HEK293 (cell line): ENCODE measurements around the gene MARK3.

Experiments
- CTCF ChIA-PET: fragments of 350-600 bp; formaldehyde crosslinking; extraction: SDS; loops from one replicate; lab custom pipeline; 2021; ENCODE audit warnings: antibody characterized with exemption; lab: Yijun Ruan, JAX
- POLR2A ChIA-PET: fragments of 300-600 bp; formaldehyde crosslinking; extraction: SDS; loops from one replicate; lab custom pipeline; 2020; ENCODE audit warnings: antibody characterized with exemption, inconsistent platforms; lab: Yijun Ruan, JAX
- H3K27ac ChIP-seq: fragments of 200-500 bp; sonication (Bioruptor generic); 2 replicates; pipeline ENCODE4 v1.5.1; 2014; ENCODE audit warnings: low read depth, low read length, control low read depth, inconsistent platforms; ENCODE audit errors: extremely low read depth
- H3K36me3 ChIP-seq, 2 experiments: fragments of 200-500 bp in 1 of 2; sonication (Bioruptor generic) in 1 of 2; 1 replicate in 1 of 2; 2 replicates in 1 of 2; pipeline ENCODE4 v1.5.1; 2014 to 2017; ENCODE audit warnings: inconsistent platforms in 2 of 2, low read length in 2 of 2; ENCODE audit not compliant: control insufficient read depth in 2 of 2, insufficient read depth in 1 of 2
- H3K4me1 ChIP-seq: fragments of 200-500 bp; sonication (Bioruptor generic); 2 replicates; pipeline ENCODE4 v1.5.1; 2014; ENCODE audit warnings: mild to moderate bottlenecking, low read length, inconsistent platforms; ENCODE audit not compliant: control insufficient read depth, insufficient read depth
- H3K4me3 ChIP-seq: 2 replicates; pipeline ENCODE4 v1.5.1; 2011; ENCODE audit warnings: low read depth, mild to moderate bottlenecking, control low read depth, low read length, moderate library complexity
- H3K9me3 ChIP-seq: fragments of 200-500 bp; sonication (Bioruptor generic); 2 replicates; pipeline ENCODE4 v1.5.1; 2014; ENCODE audit warnings: low read depth, low read length, inconsistent platforms; ENCODE audit not compliant: control insufficient read depth, insufficient read depth
- GLIS1 ChIP-seq: fragments of 450-650 bp; formaldehyde crosslinking; IDR thresholded peaks from 2 replicates; pipeline ENCODE4 v1.5.1; 2016; ENCODE audit warnings: missing biosample characterization, missing genetic modification characterization
- MEIS1 ChIP-seq: sonication (generic); formaldehyde crosslinking; IDR thresholded peaks from 2 replicates; pipeline ENCODE4 v1.8.1; 2022; ENCODE audit warnings: missing genetic modification reagents, mild to moderate bottlenecking, borderline replicate concordance
- ZBTB20 ChIP-seq: fragments of 450-650 bp; formaldehyde crosslinking; IDR thresholded peaks from 2 replicates; pipeline ENCODE4 v1.5.1; 2016; ENCODE audit warnings: missing biosample characterization, missing genetic modification characterization
- ZBTB44 ChIP-seq: fragments of 450-650 bp; IDR thresholded peaks from 2 replicates; pipeline ENCODE4 v1.5.1; 2018; ENCODE audit warnings: missing biosample characterization, mild to moderate bottlenecking, missing genetic modification characterization
- ZNF121 ChIP-seq: fragments of 450-650 bp; formaldehyde crosslinking; IDR thresholded peaks from 2 replicates; pipeline ENCODE4 v1.5.1; 2016; ENCODE audit warnings: missing biosample characterization, missing genetic modification characterization
- ZNF19 ChIP-seq: fragments of 450-650 bp; formaldehyde crosslinking; IDR thresholded peaks from 2 replicates; pipeline ENCODE4; 2016; ENCODE audit warnings: missing biosample characterization, missing genetic modification characterization, low read depth
- ZNF223 ChIP-seq: fragments of 450-650 bp; formaldehyde crosslinking; IDR thresholded peaks from 2 replicates; pipeline ENCODE4 v1.5.1; 2016; ENCODE audit warnings: missing biosample characterization, missing genetic modification characterization
- ZNF266 ChIP-seq: fragments of 450-650 bp; formaldehyde crosslinking; IDR thresholded peaks from 2 replicates; pipeline ENCODE4 v1.5.1; 2016; ENCODE audit warnings: missing biosample characterization, missing genetic modification characterization, low read depth
- ZNF777 ChIP-seq: fragments of 450-650 bp; formaldehyde crosslinking; IDR thresholded peaks from 2 replicates; pipeline ENCODE4 v1.5.1; 2017; ENCODE audit warnings: missing biosample characterization, missing genetic modification characterization, borderline replicate concordance
- ZNF791 ChIP-seq: fragments of 450-650 bp; formaldehyde crosslinking; IDR thresholded peaks from 2 replicates; pipeline ENCODE4 v1.5.1; 2016; ENCODE audit warnings: missing biosample characterization, missing genetic modification characterization
- ZXDB ChIP-seq: fragments of 450-650 bp; formaldehyde crosslinking; IDR thresholded peaks from 2 replicates; pipeline ENCODE4 v1.5.1; 2016; ENCODE audit warnings: missing biosample characterization, missing genetic modification characterization
- TF ChIP-seq, protein P1 (sequence below): fragments of 450-650 bp; formaldehyde crosslinking; conservative IDR thresholded peaks from 2 replicates; pipeline ENCODE4 v1.5.1; 2016; ENCODE audit warnings: low read depth, missing biosample characterization, missing genetic modification characterization
- TF ChIP-seq, protein P2 (sequence below): fragments of 450-650 bp; formaldehyde crosslinking; IDR thresholded peaks from 2 replicates; pipeline ENCODE4 v1.5.1; 2016; ENCODE audit warnings: missing biosample characterization, missing genetic modification characterization
- TF ChIP-seq, protein P3 (sequence below): fragments of 450-650 bp; formaldehyde crosslinking; IDR thresholded peaks from 2 replicates; pipeline ENCODE4 v1.5.1; 2016; ENCODE audit warnings: missing biosample characterization, missing genetic modification characterization, low read depth
- TF ChIP-seq, protein P4 (sequence below): fragments of 450-650 bp; formaldehyde crosslinking; IDR thresholded peaks from 2 replicates; pipeline ENCODE4 v1.5.1; 2016; ENCODE audit warnings: missing biosample characterization, missing genetic modification characterization

Gene MARK3

DNA sequence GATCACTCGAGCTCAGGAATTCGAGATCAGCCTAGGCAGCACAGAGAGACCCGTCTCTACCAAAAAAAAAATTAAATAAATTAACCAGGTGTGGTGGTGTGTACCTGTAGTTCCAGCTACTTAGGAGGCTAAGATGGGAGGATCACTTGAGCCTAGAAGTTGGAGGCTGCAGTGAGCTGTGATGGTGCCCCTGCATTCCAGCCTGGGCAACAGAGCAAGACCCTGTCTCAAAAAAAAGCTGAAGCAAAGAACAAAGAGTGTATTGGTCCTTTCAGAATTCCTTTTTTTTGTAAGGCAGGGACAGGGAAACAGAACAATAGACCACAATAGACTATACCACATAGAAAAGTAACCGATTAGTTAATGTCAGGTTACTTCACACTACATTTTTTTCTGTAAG is 47.4 kb downstream of the MARK3 start:
- H3K4me3 ChIP-seq = no peak overlapping the region
- no peak overlapping the region for H3K27ac ChIP-seq
- CTCF ChIA-PET = no interaction called here
- H3K9me3 ChIP-seq = no peaks in the 10 kb centered on the region
- TF ChIP-seq ZNF777 (tag by site-specific recombination) (no peak), ZNF121 (peak; percentile 61; the same call in 1 of the 2 replicates), ZNF791 (tag by site-specific recombination) (no peak)
- POLR2A ChIA-PET = no interaction called here
- H3K36me3 ChIP-seq = peaks cover 0 to 14% of the 10 kb centered on the region in 2 experiments; a peak in 2 of 3 replicates
- no peaks in the 10 kb centered on the region for H3K4me1 ChIP-seq

GRCh38 chr14:103433916-103434563 is 48.8 kb downstream of the MARK3 start:
- ChIA-PET CTCF (no interaction called here), POLR2A (no interaction called here)
- Histone ChIP-seq H3K4me1 (no peaks in the 10 kb centered on the region), H3K4me3 (no peak overlapping the region), H3K27ac (no peak overlapping the region), H3K9me3 (no peaks in the 10 kb centered on the region), H3K36me3 (peaks cover 0 to 18% of the 10 kb centered on the region in 2 experiments; a peak in 2 of 3 replicates)
- TF ChIP-seq ZXDB (tag by site-specific recombination) (no peak), GLIS1 (no peak), ZBTB44 (tag by site-specific recombination) (no peak), ZNF266 (tag by site-specific recombination) (no peak), ZBTB20 (no peak), ZNF121 (no peak), ZNF223 (no peak), ZNF19 (tag by site-specific recombination) (no peak), MEIS1 (no peak)
- TF ChIP-seq, protein P1, sequence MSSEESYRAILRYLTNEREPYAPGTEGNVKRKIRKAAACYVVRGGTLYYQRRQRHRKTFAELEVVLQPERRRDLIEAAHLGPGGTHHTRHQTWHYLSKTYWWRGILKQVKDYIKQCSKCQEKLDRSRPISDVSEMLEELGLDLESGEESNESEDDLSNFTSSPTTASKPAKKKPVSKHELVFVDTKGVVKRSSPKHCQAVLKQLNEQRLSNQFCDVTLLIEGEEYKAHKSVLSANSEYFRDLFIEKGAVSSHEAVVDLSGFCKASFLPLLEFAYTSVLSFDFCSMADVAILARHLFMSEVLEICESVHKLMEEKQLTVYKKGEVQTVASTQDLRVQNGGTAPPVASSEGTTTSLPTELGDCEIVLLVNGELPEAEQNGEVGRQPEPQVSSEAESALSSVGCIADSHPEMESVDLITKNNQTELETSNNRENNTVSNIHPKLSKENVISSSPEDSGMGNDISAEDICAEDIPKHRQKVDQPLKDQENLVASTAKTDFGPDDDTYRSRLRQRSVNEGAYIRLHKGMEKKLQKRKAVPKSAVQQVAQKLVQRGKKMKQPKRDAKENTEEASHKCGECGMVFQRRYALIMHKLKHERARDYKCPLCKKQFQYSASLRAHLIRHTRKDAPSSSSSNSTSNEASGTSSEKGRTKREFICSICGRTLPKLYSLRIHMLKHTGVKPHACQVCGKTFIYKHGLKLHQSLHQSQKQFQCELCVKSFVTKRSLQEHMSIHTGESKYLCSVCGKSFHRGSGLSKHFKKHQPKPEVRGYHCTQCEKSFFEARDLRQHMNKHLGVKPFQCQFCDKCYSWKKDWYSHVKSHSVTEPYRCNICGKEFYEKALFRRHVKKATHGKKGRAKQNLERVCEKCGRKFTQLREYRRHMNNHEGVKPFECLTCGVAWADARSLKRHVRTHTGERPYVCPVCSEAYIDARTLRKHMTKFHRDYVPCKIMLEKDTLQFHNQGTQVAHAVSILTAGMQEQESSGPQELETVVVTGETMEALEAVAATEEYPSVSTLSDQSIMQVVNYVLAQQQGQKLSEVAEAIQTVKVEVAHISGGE (tag by site-specific recombination) = no peak
- TF ChIP-seq, protein P2, sequence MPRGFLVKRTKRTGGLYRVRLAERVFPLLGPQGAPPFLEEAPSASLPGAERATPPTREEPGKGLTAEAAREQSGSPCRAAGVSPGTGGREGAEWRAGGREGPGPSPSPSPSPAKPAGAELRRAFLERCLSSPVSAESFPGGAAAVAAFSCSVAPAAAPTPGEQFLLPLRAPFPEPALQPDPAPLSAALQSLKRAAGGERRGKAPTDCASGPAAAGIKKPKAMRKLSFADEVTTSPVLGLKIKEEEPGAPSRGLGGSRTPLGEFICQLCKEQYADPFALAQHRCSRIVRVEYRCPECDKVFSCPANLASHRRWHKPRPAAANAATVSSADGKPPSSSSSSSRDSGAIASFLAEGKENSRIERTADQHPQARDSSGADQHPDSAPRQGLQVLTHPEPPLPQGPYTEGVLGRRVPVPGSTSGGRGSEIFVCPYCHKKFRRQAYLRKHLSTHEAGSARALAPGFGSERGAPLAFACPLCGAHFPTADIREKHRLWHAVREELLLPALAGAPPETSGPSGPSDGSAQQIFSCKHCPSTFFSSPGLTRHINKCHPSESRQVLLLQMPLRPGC = no peak
- TF ChIP-seq, protein P3, sequence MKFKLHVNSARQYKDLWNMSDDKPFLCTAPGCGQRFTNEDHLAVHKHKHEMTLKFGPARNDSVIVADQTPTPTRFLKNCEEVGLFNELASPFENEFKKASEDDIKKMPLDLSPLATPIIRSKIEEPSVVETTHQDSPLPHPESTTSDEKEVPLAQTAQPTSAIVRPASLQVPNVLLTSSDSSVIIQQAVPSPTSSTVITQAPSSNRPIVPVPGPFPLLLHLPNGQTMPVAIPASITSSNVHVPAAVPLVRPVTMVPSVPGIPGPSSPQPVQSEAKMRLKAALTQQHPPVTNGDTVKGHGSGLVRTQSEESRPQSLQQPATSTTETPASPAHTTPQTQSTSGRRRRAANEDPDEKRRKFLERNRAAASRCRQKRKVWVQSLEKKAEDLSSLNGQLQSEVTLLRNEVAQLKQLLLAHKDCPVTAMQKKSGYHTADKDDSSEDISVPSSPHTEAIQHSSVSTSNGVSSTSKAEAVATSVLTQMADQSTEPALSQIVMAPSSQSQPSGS (tag by site-specific recombination) = no peak
- TF ChIP-seq, protein P4, sequence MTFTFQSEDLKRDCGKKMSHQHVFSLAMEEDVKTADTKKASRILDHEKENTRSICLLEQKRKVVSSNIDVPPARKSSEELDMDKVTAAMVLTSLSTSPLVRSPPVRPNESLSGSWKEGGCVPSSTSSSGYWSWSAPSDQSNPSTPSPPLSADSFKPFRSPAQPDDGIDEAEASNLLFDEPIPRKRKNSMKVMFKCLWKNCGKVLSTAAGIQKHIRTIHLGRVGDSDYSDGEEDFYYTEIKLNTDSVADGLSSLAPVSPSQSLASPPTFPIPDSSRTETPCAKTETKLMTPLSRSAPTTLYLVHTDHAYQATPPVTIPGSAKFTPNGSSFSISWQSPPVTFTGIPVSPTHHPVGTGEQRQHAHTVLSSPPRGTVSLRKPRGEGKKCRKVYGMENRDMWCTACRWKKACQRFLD (tag by site-specific recombination) = no peak
